Measurements from ENCODE around the gene ALG13.

- TF ChIP-seq CTCF (IDR thresholded peaks at IDR 0.05; ENCODE audit: insufficient read depth, low read depth, low read length) (no peak), EZH2 (IDR thresholded peaks at IDR 0.05; ENCODE audit: insufficient read depth, low read length) (no peak)
Measured at GRCh38 chrX:111695297-111695880, 14.4 kb downstream of the ALG13 start.

Measured in astrocyte (in vitro differentiated cells and primary cell).